WI38 (cell line): ENCODE data around the gene KLHL29.

ENCODE experiments used
- H3K4me3 ChIP-seq: 2 replicates; pipeline ENCODE4 v1.5.1; 2011; ENCODE audit warnings: low read depth, mild to moderate bottlenecking, control low read depth, low read length
- TF ChIP-seq, protein P1 (sequence below): IDR thresholded peaks from 2 replicates; pipeline ENCODE4 v1.5.1; 2012; ENCODE audit warnings: low read depth, mild to moderate bottlenecking, control low read depth, low read length

Gene KLHL29

DNA sequence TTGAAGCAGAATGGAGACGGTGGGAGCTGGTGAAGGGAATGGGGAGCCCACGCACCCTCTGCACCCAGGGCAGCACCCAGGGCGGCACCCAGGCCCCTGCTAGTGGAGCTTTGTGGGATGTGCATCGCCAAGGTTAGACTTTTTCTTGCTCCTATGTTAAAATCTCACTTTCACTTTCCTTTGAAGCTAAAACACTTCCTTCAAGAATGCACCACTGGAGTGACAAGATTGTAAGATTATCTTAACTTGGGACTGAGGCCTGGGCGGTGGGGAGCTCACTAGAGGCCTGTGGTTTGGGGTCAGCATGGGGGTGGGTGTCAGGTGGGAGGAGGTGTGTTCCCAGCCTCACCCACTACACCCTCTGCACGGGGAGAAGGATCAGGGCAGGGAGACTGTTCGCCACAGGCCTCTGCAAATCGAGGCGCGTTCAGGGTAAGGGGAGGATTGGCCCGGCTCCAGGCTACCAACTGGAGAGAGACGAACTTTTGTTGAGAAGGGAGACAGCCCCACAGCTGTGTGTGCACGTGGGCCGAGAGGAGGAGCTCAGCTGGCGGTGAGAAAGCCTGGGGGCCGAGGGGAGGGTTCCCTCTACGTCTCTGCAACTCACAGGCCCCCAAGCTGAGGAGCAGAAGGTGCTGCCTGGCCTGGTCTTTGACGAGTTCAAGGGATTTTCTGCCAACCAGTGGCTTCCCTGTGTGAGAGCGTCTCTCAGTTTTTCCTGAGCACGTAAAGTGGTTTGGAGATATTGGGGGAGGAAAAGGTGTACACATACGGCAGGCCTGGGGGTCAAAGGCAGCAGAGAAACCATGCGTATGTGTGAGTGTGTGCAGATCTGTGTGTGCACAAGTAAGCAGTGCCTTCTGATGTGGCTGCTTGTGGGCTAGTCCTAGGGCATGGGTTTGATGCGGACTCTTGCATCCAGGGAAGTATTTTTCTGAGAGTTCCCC is 147.7 kb downstream of the KLHL29 start:
- H3K4me3 ChIP-seq, result no peak overlapping the region
- TF ChIP-seq, protein P1, sequence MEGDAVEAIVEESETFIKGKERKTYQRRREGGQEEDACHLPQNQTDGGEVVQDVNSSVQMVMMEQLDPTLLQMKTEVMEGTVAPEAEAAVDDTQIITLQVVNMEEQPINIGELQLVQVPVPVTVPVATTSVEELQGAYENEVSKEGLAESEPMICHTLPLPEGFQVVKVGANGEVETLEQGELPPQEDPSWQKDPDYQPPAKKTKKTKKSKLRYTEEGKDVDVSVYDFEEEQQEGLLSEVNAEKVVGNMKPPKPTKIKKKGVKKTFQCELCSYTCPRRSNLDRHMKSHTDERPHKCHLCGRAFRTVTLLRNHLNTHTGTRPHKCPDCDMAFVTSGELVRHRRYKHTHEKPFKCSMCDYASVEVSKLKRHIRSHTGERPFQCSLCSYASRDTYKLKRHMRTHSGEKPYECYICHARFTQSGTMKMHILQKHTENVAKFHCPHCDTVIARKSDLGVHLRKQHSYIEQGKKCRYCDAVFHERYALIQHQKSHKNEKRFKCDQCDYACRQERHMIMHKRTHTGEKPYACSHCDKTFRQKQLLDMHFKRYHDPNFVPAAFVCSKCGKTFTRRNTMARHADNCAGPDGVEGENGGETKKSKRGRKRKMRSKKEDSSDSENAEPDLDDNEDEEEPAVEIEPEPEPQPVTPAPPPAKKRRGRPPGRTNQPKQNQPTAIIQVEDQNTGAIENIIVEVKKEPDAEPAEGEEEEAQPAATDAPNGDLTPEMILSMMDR, result no peak

DNA sequence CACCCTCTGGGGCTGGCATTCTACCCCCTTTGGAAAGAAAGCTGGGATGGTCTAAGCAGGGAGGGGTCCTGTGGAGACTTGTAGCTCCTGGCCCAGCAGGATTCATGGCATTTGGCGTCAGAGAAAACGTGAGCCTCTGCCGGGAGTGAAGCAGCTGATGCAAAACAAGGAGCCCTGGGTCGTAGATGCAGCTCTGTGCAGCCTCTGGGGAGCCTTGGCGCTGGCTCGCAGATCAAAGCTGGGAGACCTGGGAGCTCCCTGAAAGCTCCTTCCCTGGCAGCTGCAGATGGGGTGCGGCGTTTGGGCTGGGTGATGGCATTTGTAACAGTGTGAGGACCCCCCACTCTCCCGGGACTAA is 148.3 kb downstream of the KLHL29 start:
- H3K4me3 ChIP-seq, result no peak overlapping the region
- TF ChIP-seq, protein P1, result no peak

DNA sequence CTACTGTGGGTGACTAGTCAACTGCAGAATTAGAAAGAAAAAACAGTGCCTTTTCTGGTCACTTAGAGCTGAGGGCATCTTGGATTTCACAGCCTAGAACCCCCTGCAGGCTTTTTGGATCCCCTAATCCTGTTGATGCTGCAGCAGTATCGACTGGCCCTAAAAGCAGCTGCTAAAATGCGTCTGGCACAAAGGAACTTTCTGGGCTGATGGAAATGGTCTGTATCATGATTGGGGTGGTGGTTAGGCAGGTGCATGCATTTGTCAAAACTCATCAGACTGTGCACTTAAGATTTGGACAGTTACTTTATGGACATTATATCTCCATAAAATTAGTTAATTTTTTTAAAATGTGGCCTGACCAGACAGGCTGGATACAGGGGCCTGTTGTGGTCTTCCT is 149.8 kb downstream of the KLHL29 start:
- TF ChIP-seq, protein P1, result no peak
- H3K4me3 ChIP-seq, result no peak overlapping the region

DNA sequence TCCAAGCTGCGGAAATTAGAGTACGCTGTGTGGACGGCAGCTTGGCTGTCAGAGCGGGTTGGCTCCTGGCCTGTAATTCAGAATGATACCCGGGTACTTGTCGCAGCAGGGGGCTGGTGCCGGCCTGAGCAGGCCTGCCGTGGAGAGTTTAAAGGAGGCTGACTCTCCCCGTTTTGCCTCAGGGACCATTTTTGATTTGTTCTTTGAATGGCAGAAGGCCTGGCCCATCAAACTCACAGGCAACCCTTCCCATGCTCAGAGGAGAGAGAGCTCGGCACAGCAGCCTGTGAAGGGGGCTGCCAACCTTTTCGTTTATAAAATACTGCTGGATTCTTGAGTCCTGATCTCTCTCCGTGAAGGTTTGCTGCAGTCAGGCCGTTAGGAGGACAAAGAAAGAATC is 151.3 kb downstream of the KLHL29 start:
- H3K4me3 ChIP-seq, result no peak overlapping the region
- TF ChIP-seq, protein P1, result no peak

DNA sequence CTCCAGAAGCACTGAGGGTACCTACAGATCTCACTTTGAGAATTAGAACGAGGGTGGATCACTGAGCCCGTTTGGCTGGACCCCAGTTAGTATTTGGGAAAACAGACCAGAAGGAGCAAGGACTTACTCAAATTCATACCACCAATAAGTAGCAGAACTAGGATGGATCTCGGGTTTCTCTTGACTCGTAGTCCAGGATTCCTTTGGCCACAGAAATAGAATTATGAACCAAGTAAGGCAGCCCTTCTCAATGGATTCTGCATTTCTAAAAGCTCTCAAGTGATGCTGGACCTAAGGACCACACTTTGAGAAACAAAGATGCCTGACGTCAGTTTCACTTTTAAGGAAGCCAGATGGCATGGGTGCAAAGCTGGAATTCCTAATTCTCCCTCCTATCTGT is 153.0 kb downstream of the KLHL29 start:
- H3K4me3 ChIP-seq, result no peak overlapping the region
- TF ChIP-seq, protein P1, result no peak

DNA sequence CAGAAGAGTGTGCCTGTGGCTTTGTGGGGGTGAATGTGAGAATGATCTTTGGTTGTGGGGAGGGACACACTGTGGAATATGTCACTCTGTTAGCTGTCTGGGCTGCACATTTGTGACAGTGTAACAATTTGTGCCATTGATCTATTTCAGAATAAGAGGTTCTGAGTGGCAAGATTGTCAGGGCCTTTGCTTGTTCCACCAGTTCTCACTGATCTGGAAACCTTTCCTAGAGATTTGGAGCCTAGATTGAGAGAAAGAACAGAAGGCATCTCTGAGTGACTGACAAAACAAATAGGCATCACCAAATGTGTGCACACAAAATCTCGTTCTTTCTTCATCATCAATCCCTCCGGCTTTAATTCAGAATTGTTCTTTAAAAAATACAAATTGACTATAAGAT is 153.6 kb downstream of the KLHL29 start:
- TF ChIP-seq, protein P1, result no peak

DNA sequence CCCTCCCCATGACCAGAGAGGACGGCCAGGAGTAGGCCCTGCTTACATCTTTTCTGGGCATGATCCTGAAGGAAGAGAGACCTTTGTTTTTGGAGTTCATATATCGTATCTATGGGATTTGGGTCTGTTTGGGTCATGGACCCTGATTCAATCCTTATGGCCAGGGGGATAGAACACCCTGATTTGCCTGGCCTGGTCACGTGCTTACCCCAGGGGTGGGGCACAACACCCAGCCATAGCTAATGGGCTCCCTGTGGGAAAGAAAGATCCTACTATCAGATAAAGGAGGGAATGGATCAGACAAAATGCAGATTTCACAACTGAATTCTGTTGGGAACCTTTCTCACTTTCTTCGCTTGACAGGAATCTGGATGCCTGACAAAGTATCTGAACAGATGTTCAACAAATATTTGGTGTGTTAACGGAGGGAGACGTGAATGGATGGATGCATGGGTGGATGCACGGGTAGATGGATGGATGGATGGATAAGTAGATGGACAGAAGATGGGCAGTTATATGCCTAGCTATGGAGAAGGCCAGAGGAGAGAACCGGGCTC is 155.9 kb downstream of the KLHL29 start:
- H3K4me3 ChIP-seq, result no peak overlapping the region
- TF ChIP-seq, protein P1, result no peak

More for the DNA sequence above, 153.6 kb downstream of the KLHL29 start:
- no peak overlapping the region for H3K4me3 ChIP-seq
